HEK293 (cell line): ENCODE measurements around the gene CLNK.

Experiments
- CTCF ChIA-PET: fragments of 350-600 bp; formaldehyde crosslinking; extraction: SDS; loops from one replicate; lab custom pipeline; 2021; ENCODE audit warnings: antibody characterized with exemption; lab: Yijun Ruan, JAX
- POLR2A ChIA-PET: fragments of 300-600 bp; formaldehyde crosslinking; extraction: SDS; loops from one replicate; lab custom pipeline; 2020; ENCODE audit warnings: antibody characterized with exemption, inconsistent platforms; lab: Yijun Ruan, JAX
- H3K27ac ChIP-seq: fragments of 200-500 bp; sonication (Bioruptor generic); 2 replicates; pipeline ENCODE4 v1.5.1; 2014; ENCODE audit warnings: low read depth, low read length, control low read depth, inconsistent platforms; ENCODE audit errors: extremely low read depth
- H3K36me3 ChIP-seq, 2 experiments: fragments of 200-500 bp in 1 of 2; sonication (Bioruptor generic) in 1 of 2; 1 replicate in 1 of 2; 2 replicates in 1 of 2; pipeline ENCODE4 v1.5.1; 2014 to 2017; ENCODE audit warnings: inconsistent platforms in 2 of 2, low read length in 2 of 2; ENCODE audit not compliant: control insufficient read depth in 2 of 2, insufficient read depth in 1 of 2
- H3K4me1 ChIP-seq: fragments of 200-500 bp; sonication (Bioruptor generic); 2 replicates; pipeline ENCODE4 v1.5.1; 2014; ENCODE audit warnings: mild to moderate bottlenecking, low read length, inconsistent platforms; ENCODE audit not compliant: control insufficient read depth, insufficient read depth
- H3K4me3 ChIP-seq: 2 replicates; pipeline ENCODE4 v1.5.1; 2011; ENCODE audit warnings: low read depth, mild to moderate bottlenecking, control low read depth, low read length, moderate library complexity
- H3K9me3 ChIP-seq: fragments of 200-500 bp; sonication (Bioruptor generic); 2 replicates; pipeline ENCODE4 v1.5.1; 2014; ENCODE audit warnings: low read depth, low read length, inconsistent platforms; ENCODE audit not compliant: control insufficient read depth, insufficient read depth
- ATF2 ChIP-seq: fragments of 450-650 bp; formaldehyde crosslinking; IDR thresholded peaks from 2 replicates; pipeline ENCODE4 v1.5.1; 2016; ENCODE audit warnings: missing biosample characterization, missing genetic modification characterization, low read depth
- CTCF ChIP-seq: fragments of 450-650 bp; formaldehyde crosslinking; IDR thresholded peaks from 2 replicates; pipeline ENCODE4 v1.5.1; 2016; ENCODE audit warnings: missing biosample characterization, missing genetic modification characterization
- EGR2 ChIP-seq: fragments of 450-650 bp; formaldehyde crosslinking; IDR thresholded peaks from 2 replicates; pipeline ENCODE4 v1.5.1; 2016; ENCODE audit warnings: low read depth, missing biosample characterization, missing genetic modification characterization
- FEZF1 ChIP-seq: fragments of 450-650 bp; formaldehyde crosslinking; IDR thresholded peaks from 2 replicates; pipeline ENCODE4 v1.5.1; 2016; ENCODE audit warnings: missing biosample characterization, missing genetic modification characterization
- MYNN ChIP-seq: fragments of 450-650 bp; formaldehyde crosslinking; IDR thresholded peaks from 2 replicates; pipeline ENCODE4 v1.5.1; 2016; ENCODE audit warnings: missing biosample characterization, missing genetic modification characterization, borderline replicate concordance
- OSR2 ChIP-seq: fragments of 450-650 bp; formaldehyde crosslinking; IDR thresholded peaks from 2 replicates; pipeline ENCODE4 v1.5.1; 2016; ENCODE audit warnings: missing biosample characterization, missing genetic modification characterization
- PATZ1 ChIP-seq: fragments of 450-650 bp; formaldehyde crosslinking; IDR thresholded peaks from 2 replicates; pipeline ENCODE4 v1.5.1; 2016; ENCODE audit warnings: missing biosample characterization, missing genetic modification characterization
- SP2 ChIP-seq: fragments of 450-650 bp; formaldehyde crosslinking; IDR thresholded peaks from 2 replicates; pipeline ENCODE4 v1.5.1; 2016; ENCODE audit warnings: missing biosample characterization, missing genetic modification characterization
- ZFP37 ChIP-seq: fragments of 450-650 bp; formaldehyde crosslinking; IDR thresholded peaks from 2 replicates; pipeline ENCODE4 v1.5.1; 2016; ENCODE audit warnings: missing biosample characterization, missing genetic modification characterization
- ZNF121 ChIP-seq: fragments of 450-650 bp; formaldehyde crosslinking; IDR thresholded peaks from 2 replicates; pipeline ENCODE4 v1.5.1; 2016; ENCODE audit warnings: missing biosample characterization, missing genetic modification characterization
- ZNF148 ChIP-seq: fragments of 450-650 bp; formaldehyde crosslinking; IDR thresholded peaks from 2 replicates; pipeline ENCODE4 v1.5.0; 2017; ENCODE audit warnings: missing biosample characterization, missing genetic modification characterization, borderline replicate concordance
- ZNF311 ChIP-seq: fragments of 450-650 bp; formaldehyde crosslinking; IDR thresholded peaks from 2 replicates; pipeline ENCODE4 v1.5.1; 2017; ENCODE audit warnings: missing biosample characterization, missing genetic modification characterization, borderline replicate concordance
- ZNF324 ChIP-seq: fragments of 450-650 bp; formaldehyde crosslinking; IDR thresholded peaks from 2 replicates; pipeline ENCODE4 v1.5.1; 2016; ENCODE audit warnings: missing biosample characterization, missing genetic modification characterization
- ZNF335 ChIP-seq: fragments of 450-650 bp; formaldehyde crosslinking; conservative IDR thresholded peaks from 2 replicates; pipeline ENCODE4 v1.5.1; 2016; ENCODE audit warnings: missing biosample characterization, missing genetic modification characterization
- ZNF488 ChIP-seq: fragments of 450-650 bp; formaldehyde crosslinking; IDR thresholded peaks from 2 replicates; pipeline ENCODE4 v1.5.1; 2016; ENCODE audit warnings: missing biosample characterization, missing genetic modification characterization
- ZNF621 ChIP-seq: fragments of 450-650 bp; formaldehyde crosslinking; IDR thresholded peaks from 2 replicates; pipeline ENCODE4 v1.5.1; 2017; ENCODE audit warnings: missing biosample characterization, missing genetic modification characterization
- ZNF629 ChIP-seq: fragments of 450-650 bp; formaldehyde crosslinking; IDR thresholded peaks from 2 replicates; pipeline ENCODE4 v1.5.1; 2017; ENCODE audit warnings: missing biosample characterization, missing genetic modification characterization
- ZNF792 ChIP-seq: fragments of 450-650 bp; formaldehyde crosslinking; IDR thresholded peaks from 2 replicates; pipeline ENCODE4 v1.5.1; 2016; ENCODE audit warnings: missing biosample characterization, missing genetic modification characterization
- ZSCAN18 ChIP-seq: fragments of 450-650 bp; formaldehyde crosslinking; IDR thresholded peaks from 2 replicates; pipeline ENCODE4 v1.5.1; 2016; ENCODE audit warnings: missing biosample characterization, missing genetic modification characterization

The CLNK gene

GRCh38 chr4:10703766-10704429 lies 19.3 kb upstream of the CLNK start:
- Histone ChIP-seq H3K4me1 (no peaks in the 10 kb centered on the region), H3K9me3 (no peaks in the 10 kb centered on the region), H3K36me3 (no peaks in the 10 kb centered on the region), H3K4me3 (no peak overlapping the region), H3K27ac (no peak overlapping the region)
- ChIA-PET POLR2A (no interaction called here), CTCF (no interaction called here)
- TF ChIP-seq ZNF311 (tag by site-specific recombination) = no peak
- no peak for TF ChIP-seq PATZ1 (tag by site-specific recombination)
- TF ChIP-seq ATF2 (tag by site-specific recombination) = no peak
- no peak for TF ChIP-seq ZSCAN18 (tag by site-specific recombination)
- no peak for TF ChIP-seq CTCF (tag by site-specific recombination)

- no peaks in the 10 kb centered on the region for H3K4me1 ChIP-seq
- no peak overlapping the region for H3K4me3 ChIP-seq
- no peaks in the 10 kb centered on the region for H3K36me3 ChIP-seq
- H3K9me3 ChIP-seq = no peaks in the 10 kb centered on the region
- CTCF ChIA-PET = no interaction called here
- POLR2A ChIA-PET = no interaction called here
- H3K27ac ChIP-seq = no peak overlapping the region
- TF ChIP-seq ATF2 (tag by site-specific recombination) = no peak
- no peak for TF ChIP-seq ZNF148
- TF ChIP-seq ZNF324 (tag by site-specific recombination) = no peak
- no peak for TF ChIP-seq ZNF121 (tag by site-specific recombination)
- TF ChIP-seq ZNF488 (tag by site-specific recombination) = no peak
- TF ChIP-seq ZNF792 (tag by site-specific recombination) = no peak
- no peak for TF ChIP-seq EGR2
- no peak for TF ChIP-seq OSR2 (tag by site-specific recombination)
- no peak for TF ChIP-seq ZFP37 (tag by site-specific recombination)
- TF ChIP-seq MYNN (tag by site-specific recombination) = no peak
- TF ChIP-seq SP2 (tag by site-specific recombination) = no peak
- no peak for TF ChIP-seq FEZF1 (tag by site-specific recombination)
- TF ChIP-seq ZNF335 (tag by site-specific recombination) = no peak
- TF ChIP-seq ZNF629 (tag by site-specific recombination) = no peak
- TF ChIP-seq ZNF621 = no peak
Measured at GRCh38 chr4:10703156-10703555, 18.6 kb upstream of the CLNK start.
